ENCODE data around the gene BMP2. TPM values are rescaled to one million over a fixed set of nuclear protein-coding genes. Genes with fewer than 3 reads are reported as not detected.

Gene BMP2
- total and polyA plus RNA-seq, 2 experiments from 2014 or later = 0.73 to 1.0 TPM

- 0 out of 2 replicates have a peak overlapping the region, but pooled peaks have one; percentile 23 for H3K27ac Mint-ChIP-seq
These were observed 31.3 kb upstream of the BMP2 start for GRCh38 chr20:6735942-6736845.

More at GRCh38 chr20:6735942-6736845, 31.3 kb upstream of the BMP2 start:
- Histone ChIP-seq H3K79me2 (replicated peaks; ENCODE audit: insufficient read depth) (no peaks in the 10 kb centered on the region), H3F3A (replicated peaks; ENCODE audit: low read depth) (no peaks in the 10 kb centered on the region), H3K27me3 (ENCODE audit: insufficient read depth) (no peaks in the 10 kb centered on the region), H3K9me2 (ENCODE audit: insufficient read depth) (no peaks in the 10 kb centered on the region; the same call in 1 of the 2 replicates), H3K4me2 (no peak overlapping the region), H4K20me1 (replicated peaks; ENCODE audit: insufficient read depth) (no peaks in the 10 kb centered on the region), H3K4me3 (no peak overlapping the region), H3K36me3 (ENCODE audit: insufficient read depth) (no peaks in the 10 kb centered on the region), H2AFZ (peak overlapping the region; percentile 67; the same call in 1 of the 2 replicates), H3K4me1 (ENCODE audit: insufficient read depth) (no peaks in the 10 kb centered on the region), H3K27ac (ENCODE audit: low read depth) (no peak overlapping the region)
- H3K4me1 Mint-ChIP-seq = peaks cover 13% of the 10 kb centered on the region
- H3K9me3 Mint-ChIP-seq = peaks cover 2% of the 10 kb centered on the region; the same call in 2 of the 3 replicates
- peak; percentile 21 for DNase-seq (ENCODE audit: low spot score)
- H3K36me3 Mint-ChIP-seq (ENCODE audit: low read depth) = no peaks in the 10 kb centered on the region
- ATAC-seq = peak; percentile 48
- peaks cover 2% of the 10 kb centered on the region for H3K27me3 Mint-ChIP-seq (ENCODE audit: insufficient read depth, low read depth, poor library complexity)
- no peak overlapping the region for H3K4me3 Mint-ChIP-seq
- no peak for TF ChIP-seq POLR2AphosphoS5 (IDR thresholded peaks at IDR 0.05; ENCODE audit: low read depth)
- TF ChIP-seq, protein P1, sequence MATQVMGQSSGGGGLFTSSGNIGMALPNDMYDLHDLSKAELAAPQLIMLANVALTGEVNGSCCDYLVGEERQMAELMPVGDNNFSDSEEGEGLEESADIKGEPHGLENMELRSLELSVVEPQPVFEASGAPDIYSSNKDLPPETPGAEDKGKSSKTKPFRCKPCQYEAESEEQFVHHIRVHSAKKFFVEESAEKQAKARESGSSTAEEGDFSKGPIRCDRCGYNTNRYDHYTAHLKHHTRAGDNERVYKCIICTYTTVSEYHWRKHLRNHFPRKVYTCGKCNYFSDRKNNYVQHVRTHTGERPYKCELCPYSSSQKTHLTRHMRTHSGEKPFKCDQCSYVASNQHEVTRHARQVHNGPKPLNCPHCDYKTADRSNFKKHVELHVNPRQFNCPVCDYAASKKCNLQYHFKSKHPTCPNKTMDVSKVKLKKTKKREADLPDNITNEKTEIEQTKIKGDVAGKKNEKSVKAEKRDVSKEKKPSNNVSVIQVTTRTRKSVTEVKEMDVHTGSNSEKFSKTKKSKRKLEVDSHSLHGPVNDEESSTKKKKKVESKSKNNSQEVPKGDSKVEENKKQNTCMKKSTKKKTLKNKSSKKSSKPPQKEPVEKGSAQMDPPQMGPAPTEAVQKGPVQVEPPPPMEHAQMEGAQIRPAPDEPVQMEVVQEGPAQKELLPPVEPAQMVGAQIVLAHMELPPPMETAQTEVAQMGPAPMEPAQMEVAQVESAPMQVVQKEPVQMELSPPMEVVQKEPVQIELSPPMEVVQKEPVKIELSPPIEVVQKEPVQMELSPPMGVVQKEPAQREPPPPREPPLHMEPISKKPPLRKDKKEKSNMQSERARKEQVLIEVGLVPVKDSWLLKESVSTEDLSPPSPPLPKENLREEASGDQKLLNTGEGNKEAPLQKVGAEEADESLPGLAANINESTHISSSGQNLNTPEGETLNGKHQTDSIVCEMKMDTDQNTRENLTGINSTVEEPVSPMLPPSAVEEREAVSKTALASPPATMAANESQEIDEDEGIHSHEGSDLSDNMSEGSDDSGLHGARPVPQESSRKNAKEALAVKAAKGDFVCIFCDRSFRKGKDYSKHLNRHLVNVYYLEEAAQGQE (IDR thresholded peaks at IDR 0.05; ENCODE audit: unreplicated experiment) = no peak
- TF ChIP-seq CREB1 (CRISPR knock-in tag; IDR thresholded peaks at IDR 0.05; ENCODE audit: low read depth) = no peak
- no peak for TF ChIP-seq STAT1 (IDR thresholded peaks at IDR 0.05; ENCODE audit: unreplicated experiment)
- TF ChIP-seq, protein P2, sequence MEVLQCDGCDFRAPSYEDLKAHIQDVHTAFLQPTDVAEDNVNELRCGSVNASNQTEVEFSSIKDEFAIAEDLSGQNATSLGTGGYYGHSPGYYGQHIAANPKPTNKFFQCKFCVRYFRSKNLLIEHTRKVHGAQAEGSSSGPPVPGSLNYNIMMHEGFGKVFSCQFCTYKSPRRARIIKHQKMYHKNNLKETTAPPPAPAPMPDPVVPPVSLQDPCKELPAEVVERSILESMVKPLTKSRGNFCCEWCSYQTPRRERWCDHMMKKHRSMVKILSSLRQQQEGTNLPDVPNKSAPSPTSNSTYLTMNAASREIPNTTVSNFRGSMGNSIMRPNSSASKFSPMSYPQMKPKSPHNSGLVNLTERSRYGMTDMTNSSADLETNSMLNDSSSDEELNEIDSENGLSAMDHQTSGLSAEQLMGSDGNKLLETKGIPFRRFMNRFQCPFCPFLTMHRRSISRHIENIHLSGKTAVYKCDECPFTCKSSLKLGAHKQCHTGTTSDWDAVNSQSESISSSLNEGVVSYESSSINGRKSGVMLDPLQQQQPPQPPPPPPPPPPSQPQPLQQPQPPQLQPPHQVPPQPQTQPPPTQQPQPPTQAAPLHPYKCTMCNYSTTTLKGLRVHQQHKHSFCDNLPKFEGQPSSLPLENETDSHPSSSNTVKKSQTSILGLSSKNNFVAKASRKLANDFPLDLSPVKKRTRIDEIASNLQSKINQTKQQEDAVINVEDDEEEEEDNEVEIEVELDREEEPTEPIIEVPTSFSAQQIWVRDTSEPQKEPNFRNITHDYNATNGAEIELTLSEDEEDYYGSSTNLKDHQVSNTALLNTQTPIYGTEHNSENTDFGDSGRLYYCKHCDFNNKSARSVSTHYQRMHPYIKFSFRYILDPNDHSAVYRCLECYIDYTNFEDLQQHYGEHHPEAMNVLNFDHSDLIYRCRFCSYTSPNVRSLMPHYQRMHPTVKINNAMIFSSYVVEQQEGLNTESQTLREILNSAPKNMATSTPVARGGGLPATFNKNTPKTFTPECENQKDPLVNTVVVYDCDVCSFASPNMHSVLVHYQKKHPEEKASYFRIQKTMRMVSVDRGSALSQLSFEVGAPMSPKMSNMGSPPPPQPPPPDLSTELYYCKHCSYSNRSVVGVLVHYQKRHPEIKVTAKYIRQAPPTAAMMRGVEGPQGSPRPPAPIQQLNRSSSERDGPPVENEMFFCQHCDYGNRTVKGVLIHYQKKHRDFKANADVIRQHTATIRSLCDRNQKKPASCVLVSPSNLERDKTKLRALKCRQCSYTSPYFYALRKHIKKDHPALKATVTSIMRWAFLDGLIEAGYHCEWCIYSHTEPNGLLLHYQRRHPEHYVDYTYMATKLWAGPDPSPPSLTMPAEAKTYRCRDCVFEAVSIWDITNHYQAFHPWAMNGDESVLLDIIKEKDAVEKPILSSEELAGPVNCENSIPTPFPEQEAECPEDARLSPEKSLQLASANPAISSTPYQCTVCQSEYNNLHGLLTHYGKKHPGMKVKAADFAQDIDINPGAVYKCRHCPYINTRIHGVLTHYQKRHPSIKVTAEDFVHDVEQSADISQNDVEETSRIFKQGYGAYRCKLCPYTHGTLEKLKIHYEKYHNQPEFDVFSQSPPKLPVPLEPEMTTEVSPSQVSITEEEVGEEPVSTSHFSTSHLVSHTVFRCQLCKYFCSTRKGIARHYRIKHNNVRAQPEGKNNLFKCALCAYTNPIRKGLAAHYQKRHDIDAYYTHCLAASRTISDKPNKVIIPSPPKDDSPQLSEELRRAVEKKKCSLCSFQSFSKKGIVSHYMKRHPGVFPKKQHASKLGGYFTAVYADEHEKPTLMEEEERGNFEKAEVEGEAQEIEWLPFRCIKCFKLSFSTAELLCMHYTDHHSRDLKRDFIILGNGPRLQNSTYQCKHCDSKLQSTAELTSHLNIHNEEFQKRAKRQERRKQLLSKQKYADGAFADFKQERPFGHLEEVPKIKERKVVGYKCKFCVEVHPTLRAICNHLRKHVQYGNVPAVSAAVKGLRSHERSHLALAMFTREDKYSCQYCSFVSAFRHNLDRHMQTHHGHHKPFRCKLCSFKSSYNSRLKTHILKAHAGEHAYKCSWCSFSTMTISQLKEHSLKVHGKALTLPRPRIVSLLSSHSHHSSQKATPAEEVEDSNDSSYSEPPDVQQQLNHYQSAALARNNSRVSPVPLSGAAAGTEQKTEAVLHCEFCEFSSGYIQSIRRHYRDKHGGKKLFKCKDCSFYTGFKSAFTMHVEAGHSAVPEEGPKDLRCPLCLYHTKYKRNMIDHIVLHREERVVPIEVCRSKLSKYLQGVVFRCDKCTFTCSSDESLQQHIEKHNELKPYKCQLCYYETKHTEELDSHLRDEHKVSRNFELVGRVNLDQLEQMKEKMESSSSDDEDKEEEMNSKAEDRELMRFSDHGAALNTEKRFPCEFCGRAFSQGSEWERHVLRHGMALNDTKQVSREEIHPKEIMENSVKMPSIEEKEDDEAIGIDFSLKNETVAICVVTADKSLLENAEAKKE (CRISPR knock-in tag; IDR thresholded peaks at IDR 0.05) = no peak
- no peak for TF ChIP-seq JUNB (IDR thresholded peaks at IDR 0.05; ENCODE audit: unreplicated experiment)
- TF ChIP-seq NANOG (IDR thresholded peaks at IDR 0.05; ENCODE audit: borderline replicate concordance) = no peak
- TF ChIP-seq CTCF (conservative IDR thresholded peaks at IDR 0.05; ENCODE audit: low read depth in 2 of 2) = no peak
- TF ChIP-seq, protein P3, sequence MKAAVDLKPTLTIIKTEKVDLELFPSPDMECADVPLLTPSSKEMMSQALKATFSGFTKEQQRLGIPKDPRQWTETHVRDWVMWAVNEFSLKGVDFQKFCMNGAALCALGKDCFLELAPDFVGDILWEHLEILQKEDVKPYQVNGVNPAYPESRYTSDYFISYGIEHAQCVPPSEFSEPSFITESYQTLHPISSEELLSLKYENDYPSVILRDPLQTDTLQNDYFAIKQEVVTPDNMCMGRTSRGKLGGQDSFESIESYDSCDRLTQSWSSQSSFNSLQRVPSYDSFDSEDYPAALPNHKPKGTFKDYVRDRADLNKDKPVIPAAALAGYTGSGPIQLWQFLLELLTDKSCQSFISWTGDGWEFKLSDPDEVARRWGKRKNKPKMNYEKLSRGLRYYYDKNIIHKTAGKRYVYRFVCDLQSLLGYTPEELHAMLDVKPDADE (IDR thresholded peaks at IDR 0.05) = no peak
